Neutrophil (primary cell): ENCODE measurements around the gene APOC4.

Source experiments
- H3K27ac ChIP-seq: fragments of 200-600 bp; sonication (generic); 2 replicates; pipeline ENCODE4 v1.5.1; 2016; ENCODE audit warnings: mild to moderate bottlenecking, moderate library complexity
- H3K27me3 ChIP-seq: fragments of 200-600 bp; sonication (generic); 2 replicates; pipeline ENCODE4 v1.6.0; 2016; ENCODE audit warnings: mild to moderate bottlenecking
- H3K36me3 ChIP-seq: fragments of 200-600 bp; sonication (generic); 2 replicates; pipeline ENCODE4 v1.5.1; 2017
- H3K4me1 ChIP-seq, 2 experiments: fragments of 200-600 bp in 1 of 2; sonication (generic) in 1 of 2; 1 replicate in 1 of 2; 2 replicates in 1 of 2; pipeline versions ENCODE4 v1.5.1 to v1.6.1; 2013 to 2016; ENCODE audit warnings: low read depth in 1 of 2, low read length in 1 of 2, mild to moderate bottlenecking in 1 of 2, moderate library complexity in 1 of 2; ENCODE audit not compliant: control insufficient read depth in 1 of 2, insufficient read depth in 1 of 2
- H3K4me3 ChIP-seq, 2 experiments: fragments of 200-600 bp in 1 of 2; sonication (generic) in 1 of 2; 1 replicate in 1 of 2; 2 replicates in 1 of 2; pipeline ENCODE4 v1.5.1; 2013 to 2016; ENCODE audit warnings: low read depth in 1 of 2, low read length in 1 of 2, mild to moderate bottlenecking in 1 of 2, moderate library complexity in 1 of 2
- H3K9me3 ChIP-seq: fragments of 200-600 bp; sonication (generic); 2 replicates; pipeline ENCODE4 v1.5.1; 2016
- CTCF ChIP-seq: fragments of 200-600 bp; sonication (generic); IDR thresholded peaks from 2 replicates; pipeline ENCODE4 v1.5.1; 2016; ENCODE audit warnings: antibody characterized with exemption

Gene APOC4

DNA sequence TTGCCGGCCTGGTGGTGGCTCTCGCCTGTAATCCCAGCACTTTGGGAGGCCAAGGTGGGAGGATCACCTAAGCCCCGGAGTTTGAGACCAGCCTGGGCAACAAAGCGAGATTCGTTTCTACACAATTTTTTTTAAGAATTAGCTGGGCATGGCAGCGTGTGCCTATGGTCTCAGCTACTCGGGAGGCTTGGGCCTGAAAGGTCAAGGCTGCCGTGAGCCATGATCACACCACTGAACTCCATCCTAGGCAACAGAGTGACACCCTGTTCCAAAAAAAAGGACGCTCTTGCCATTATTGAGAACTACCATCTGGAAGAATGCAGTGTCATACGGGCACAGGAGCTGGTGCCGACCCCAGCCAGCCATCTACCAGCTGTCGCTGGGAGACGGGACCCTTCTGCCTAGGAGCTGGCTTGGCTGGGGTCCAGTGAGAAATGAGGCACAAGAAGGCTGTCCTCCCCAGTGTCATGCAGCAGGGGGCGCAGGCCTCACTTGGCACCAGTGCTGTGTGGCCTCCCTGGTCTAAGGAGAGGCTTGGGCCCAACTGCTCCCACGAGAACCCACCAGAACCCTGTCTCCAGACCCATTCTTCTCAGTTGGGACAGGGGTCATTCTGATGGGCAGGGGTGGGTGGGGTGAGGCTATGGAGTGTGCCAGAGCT lies 47.0 kb downstream of the APOC4 start:
- Histone ChIP-seq H3K4me1 (peaks cover 0 to 5% of the 10 kb centered on the region in 2 experiments), H3K36me3 (peaks cover 98% of the 10 kb centered on the region), H3K9me3 (no peaks in the 10 kb centered on the region), H3K4me3 (no peak overlapping the region), H3K27me3 (no peaks in the 10 kb centered on the region), H3K27ac (no peak overlapping the region)
- TF ChIP-seq CTCF: peak; percentile 61

DNA sequence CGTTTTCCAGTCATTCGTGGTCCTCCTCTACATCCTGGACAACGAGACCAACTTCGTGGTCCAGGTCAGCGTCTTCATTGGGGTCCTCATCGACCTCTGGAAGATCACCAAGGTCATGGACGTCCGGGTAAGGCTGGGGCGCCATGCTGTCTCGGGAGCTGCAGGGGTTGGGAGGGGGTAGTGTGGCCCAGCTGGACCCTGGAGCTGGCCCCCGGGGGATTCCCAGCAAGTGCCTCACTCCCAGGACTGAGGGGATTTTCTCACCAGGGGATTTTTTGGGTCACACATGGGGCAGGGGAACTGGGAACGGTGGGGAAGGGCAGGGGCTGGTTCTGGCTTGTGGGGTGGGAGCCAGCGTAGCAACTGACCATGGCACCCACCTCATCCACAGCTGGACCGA lies 48.4 kb downstream of the APOC4 start:
- peaks cover 0 to 5% of the 10 kb centered on the region in 2 experiments for H3K4me1 ChIP-seq
- no peaks in the 10 kb centered on the region for H3K9me3 ChIP-seq
- H3K36me3 ChIP-seq: peaks cover 84% of the 10 kb centered on the region
- H3K4me3 ChIP-seq: no peak overlapping the region
- no peak for TF ChIP-seq CTCF
- H3K27me3 ChIP-seq: no peaks in the 10 kb centered on the region
- no peak overlapping the region for H3K27ac ChIP-seq

- Histone ChIP-seq H3K4me1 (peaks cover 0 to 5% of the 10 kb centered on the region in 2 experiments), H3K27ac (no peak overlapping the region), H3K4me3 (no peak overlapping the region), H3K9me3 (no peaks in the 10 kb centered on the region), H3K27me3 (no peaks in the 10 kb centered on the region), H3K36me3 (peaks cover 79% of the 10 kb centered on the region)
- TF ChIP-seq CTCF: no peak
Measured at GRCh38 chr19:44990966-44991365, 48.9 kb downstream of the APOC4 start.

GRCh38 chr19:44992336-44993163 lies 50.5 kb downstream of the APOC4 start:
- Histone ChIP-seq H3K4me3 (no peak overlapping the region), H3K27ac (no peak overlapping the region), H3K9me3 (no peaks in the 10 kb centered on the region), H3K27me3 (no peaks in the 10 kb centered on the region), H3K4me1 (no peaks in the 10 kb centered on the region), H3K36me3 (peaks cover 63% of the 10 kb centered on the region)
- TF ChIP-seq CTCF: no peak

DNA sequence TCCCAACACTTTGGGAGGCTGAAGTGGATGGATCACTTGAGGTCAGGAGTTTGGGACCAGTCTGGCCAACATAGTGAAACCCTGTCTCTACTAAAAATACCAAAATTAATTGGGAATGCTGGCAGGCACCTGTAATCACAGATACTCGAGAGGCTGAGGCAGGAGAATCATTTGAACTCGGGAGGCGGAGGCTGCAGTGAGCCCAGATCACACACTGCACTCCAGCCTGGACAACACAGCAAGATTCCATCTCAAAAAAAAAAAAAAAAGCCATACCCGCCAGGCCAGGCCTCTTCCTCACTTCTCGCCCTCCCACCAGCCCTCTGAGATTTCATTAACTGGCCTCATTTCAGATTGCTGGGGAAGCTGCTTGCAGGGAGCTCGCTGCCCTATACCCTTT lies 51.5 kb downstream of the APOC4 start:
- H3K4me1 ChIP-seq: no peaks in the 10 kb centered on the region
- H3K27me3 ChIP-seq: no peaks in the 10 kb centered on the region
- H3K27ac ChIP-seq: no peak overlapping the region
- H3K36me3 ChIP-seq: peaks cover 55% of the 10 kb centered on the region
- H3K4me3 ChIP-seq: no peak overlapping the region
- no peak for TF ChIP-seq CTCF
- H3K9me3 ChIP-seq: no peaks in the 10 kb centered on the region
